Activated T-cell treated with anti-CD3 and anti-CD28 coated beads, Interleukin-2, amount 50 U/mL, for 24 hours (primary cell): ENCODE results near the gene ACTR8.

Experiments used
- DNase-seq: peaks from one replicate; pipeline ENCODE4 v3.0.0-alpha.2; 2020
- H3K27ac Mint-ChIP-seq: 2 replicates; pipeline ENCODE4 v1.8.0; 2020; ENCODE audit warnings: mild to moderate bottlenecking, mixed read lengths
- H3K27me3 Mint-ChIP-seq: 2 replicates; pipeline ENCODE4 v1.8.0; 2020; ENCODE audit warnings: mixed read lengths
- H3K36me3 Mint-ChIP-seq: 2 replicates; pipeline ENCODE4 v1.8.0; 2020; ENCODE audit warnings: low read depth, mixed read lengths
- H3K4me1 Mint-ChIP-seq: 2 replicates; pipeline ENCODE4 v1.8.0; 2020; ENCODE audit warnings: low read depth, mixed read lengths
- H3K4me3 Mint-ChIP-seq: 2 replicates; pipeline ENCODE4 v1.8.0; 2020; ENCODE audit warnings: mild to moderate bottlenecking, moderate library complexity, mixed read lengths
- H3K9me3 Mint-ChIP-seq: 2 replicates; pipeline ENCODE4 v1.8.0; 2020; ENCODE audit warnings: mixed read lengths

The ACTR8 gene

DNA sequence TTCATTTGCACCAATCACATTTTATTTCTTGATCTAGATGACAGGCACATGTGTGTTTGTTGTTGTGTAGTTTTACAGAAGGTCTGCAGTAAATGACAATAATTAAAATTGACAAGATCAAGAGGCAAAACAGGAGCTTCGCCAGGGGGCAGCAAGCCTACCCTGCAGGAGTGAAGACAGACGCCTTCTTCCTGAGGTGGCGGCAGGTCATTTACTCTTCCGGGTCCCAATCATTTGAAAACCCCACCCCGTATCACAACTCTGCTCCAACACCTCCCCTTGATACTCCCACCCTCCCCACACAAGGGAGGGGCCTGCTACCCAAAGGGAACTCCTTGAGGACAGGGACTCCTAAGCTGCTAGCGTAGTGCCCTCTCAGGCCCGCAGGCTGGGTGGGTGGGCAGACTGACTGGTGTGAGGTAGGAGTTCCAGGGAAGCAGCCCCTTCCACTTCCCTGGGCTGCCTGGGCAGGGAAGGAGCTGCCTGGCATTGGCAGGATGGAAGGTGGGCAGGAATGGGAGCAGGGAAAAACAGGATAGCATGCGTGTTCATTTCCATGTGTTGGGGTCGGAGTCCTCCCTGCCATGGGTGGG lies 48.8 kb downstream of the ACTR8 start:
- Mint-ChIP-seq H3K27me3 (peaks cover 2% of the 10 kb centered on the region), H3K9me3 (no peaks in the 10 kb centered on the region), H3K4me1 (no peaks in the 10 kb centered on the region), H3K36me3 (no peaks in the 10 kb centered on the region), H3K27ac (no peak overlapping the region), H3K4me3 (no peak overlapping the region)
- no peak for DNase-seq

DNA sequence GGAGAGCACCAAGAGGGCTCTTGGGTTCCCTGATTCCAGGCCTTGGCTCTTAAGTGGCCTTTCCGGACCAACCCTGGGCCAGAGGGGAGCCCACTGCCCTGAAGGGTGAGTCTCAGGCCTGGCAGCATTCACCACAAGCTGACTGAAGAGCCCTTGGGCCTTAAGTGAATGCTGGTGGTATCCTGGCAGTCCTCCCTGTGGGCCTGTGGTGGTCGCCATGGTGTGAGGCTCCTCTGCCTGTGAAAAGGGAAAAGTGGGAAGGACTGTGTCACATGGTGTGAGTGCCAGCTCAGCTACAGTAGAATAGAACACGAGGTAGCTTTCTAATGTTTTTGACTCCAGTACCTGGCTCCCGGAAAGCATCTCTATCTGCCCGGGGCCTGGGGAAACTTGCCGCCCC lies 51.0 kb downstream of the ACTR8 start:
- H3K36me3 Mint-ChIP-seq: no peaks in the 10 kb centered on the region
- H3K27me3 Mint-ChIP-seq: no peaks in the 10 kb centered on the region
- no peak overlapping the region for H3K27ac Mint-ChIP-seq
- no peak for DNase-seq
- no peak overlapping the region for H3K4me3 Mint-ChIP-seq
- no peaks in the 10 kb centered on the region for H3K9me3 Mint-ChIP-seq
- H3K4me1 Mint-ChIP-seq: no peaks in the 10 kb centered on the region

DNA sequence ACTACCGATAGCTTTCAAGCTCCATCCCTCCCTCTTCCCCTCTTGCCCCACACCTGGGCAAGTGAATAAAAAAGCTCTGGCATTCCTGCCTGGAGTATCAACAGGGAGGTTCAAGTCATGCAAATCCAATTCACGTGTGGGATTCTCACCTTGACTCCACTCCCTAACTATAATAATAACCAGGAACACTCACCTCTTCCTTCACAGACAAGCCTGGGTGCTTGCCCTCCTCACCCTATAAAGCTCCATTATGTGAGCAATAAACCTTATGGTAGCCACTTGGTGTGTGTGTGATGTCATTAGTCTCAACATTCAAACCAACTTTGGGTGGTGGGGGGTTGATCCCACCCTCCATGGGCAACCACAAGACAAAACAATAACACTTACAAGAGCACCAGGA lies 52.3 kb downstream of the ACTR8 start:
- H3K9me3 Mint-ChIP-seq: no peaks in the 10 kb centered on the region
- H3K27ac Mint-ChIP-seq: no peak overlapping the region
- H3K27me3 Mint-ChIP-seq: no peaks in the 10 kb centered on the region
- DNase-seq: no peak
- no peak overlapping the region for H3K4me3 Mint-ChIP-seq
- H3K4me1 Mint-ChIP-seq: no peaks in the 10 kb centered on the region
- no peaks in the 10 kb centered on the region for H3K36me3 Mint-ChIP-seq

DNA sequence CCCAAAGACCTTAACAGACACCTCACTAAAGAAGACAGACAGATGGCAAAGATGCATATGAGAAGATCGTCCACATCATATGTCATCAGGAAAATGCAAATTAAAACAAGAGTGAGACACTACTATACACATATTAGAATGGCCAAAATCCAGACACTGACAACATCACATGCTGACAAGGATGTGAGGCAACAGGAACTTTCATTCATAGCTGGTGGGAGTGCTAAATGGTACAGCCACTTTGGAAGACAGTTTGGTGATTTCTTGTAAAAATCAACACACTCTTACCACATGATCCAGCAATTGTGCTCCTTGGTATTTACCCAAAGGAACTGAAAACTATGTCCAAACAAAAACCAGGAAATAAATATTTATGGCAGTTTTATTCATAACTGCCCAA lies 53.4 kb downstream of the ACTR8 start:
- no peak overlapping the region for H3K27ac Mint-ChIP-seq
- H3K4me1 Mint-ChIP-seq: no peaks in the 10 kb centered on the region
- H3K27me3 Mint-ChIP-seq: no peaks in the 10 kb centered on the region
- DNase-seq: no peak
- H3K4me3 Mint-ChIP-seq: no peak overlapping the region
- H3K36me3 Mint-ChIP-seq: no peaks in the 10 kb centered on the region
- no peaks in the 10 kb centered on the region for H3K9me3 Mint-ChIP-seq

DNA sequence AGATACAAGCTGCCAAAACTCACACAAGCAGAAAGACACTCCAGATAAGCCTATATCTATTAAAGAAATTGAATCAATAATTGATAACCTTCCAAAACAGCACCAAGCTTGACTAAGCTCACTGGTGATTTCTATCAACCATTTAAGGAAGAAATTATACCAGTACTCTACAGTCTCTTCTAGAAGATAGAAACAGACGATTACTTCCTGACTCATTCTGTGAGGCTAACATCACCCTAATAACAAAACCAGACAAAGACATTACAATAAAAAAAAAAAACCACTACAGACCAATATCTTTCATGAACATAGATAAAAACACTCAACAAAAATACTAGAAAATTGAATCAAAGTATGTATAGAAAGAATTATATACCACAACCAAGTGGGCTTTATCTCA lies 55.9 kb downstream of the ACTR8 start:
- H3K4me1 Mint-ChIP-seq: no peaks in the 10 kb centered on the region
- no peaks in the 10 kb centered on the region for H3K36me3 Mint-ChIP-seq
- H3K27me3 Mint-ChIP-seq: no peaks in the 10 kb centered on the region
- DNase-seq: no peak
- H3K27ac Mint-ChIP-seq: no peak overlapping the region
- no peak overlapping the region for H3K4me3 Mint-ChIP-seq
- no peaks in the 10 kb centered on the region for H3K9me3 Mint-ChIP-seq

DNA sequence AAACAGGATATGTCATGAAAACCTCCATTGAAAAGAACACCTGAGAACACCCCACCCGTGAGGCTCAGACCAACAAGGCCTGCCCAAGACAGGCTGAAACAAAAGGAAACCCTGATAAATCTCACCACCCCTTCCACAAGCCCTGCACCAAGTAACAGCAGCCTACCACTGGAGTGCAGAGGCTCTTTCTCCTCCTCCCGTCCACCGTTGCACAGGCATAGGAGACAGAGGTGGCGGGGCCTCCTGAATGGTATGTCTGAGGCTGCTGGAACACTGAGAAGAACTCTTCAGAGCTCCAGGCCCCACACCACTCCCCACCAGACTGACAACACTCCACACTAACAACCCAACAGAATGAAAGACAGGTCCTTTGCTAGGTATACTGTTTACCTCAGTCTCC lies 57.2 kb downstream of the ACTR8 start:
- H3K9me3 Mint-ChIP-seq: no peaks in the 10 kb centered on the region
- H3K27ac Mint-ChIP-seq: no peak overlapping the region
- H3K4me3 Mint-ChIP-seq: no peak overlapping the region
- no peak for DNase-seq
- H3K36me3 Mint-ChIP-seq: no peaks in the 10 kb centered on the region
- no peaks in the 10 kb centered on the region for H3K4me1 Mint-ChIP-seq
- H3K27me3 Mint-ChIP-seq: peaks cover under 1% of the 10 kb centered on the region

DNA sequence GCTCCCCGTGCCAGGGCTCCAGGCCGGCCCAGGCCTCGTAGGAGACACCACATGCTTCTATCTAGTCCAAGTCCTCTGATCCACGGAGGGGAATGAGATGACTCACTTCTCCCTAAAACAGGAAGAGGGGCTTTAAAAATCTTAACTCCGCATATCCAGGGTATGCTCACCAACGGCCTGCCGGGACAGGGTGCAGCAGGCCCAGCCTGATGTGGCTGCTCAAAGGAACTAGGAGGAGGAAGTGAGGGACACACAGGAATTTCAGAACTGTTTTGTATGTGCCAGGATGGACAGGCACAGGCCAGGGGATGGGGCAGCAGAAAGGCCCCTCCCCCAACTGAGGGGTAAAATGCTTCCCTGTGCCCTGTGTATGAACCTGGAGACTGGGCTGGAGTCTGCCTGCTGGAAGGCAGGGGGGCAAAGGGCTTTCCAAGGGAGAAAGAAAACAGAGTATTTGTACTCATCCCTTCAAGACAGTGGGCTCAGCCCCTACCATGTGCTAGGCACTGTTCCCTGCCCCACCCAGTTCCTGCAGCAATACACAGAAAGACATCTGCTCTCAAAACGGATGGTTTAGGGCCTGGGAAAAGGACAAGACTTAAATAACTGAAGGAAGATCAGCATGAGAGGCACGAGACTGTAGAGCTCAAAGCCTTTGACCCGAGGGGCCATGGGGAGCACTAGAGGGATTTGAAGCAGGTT lies 57.8 kb downstream of the ACTR8 start:
- H3K27ac Mint-ChIP-seq: no peak overlapping the region
- peaks cover 3% of the 10 kb centered on the region for H3K27me3 Mint-ChIP-seq
- no peak for DNase-seq
- no peaks in the 10 kb centered on the region for H3K4me1 Mint-ChIP-seq
- no peaks in the 10 kb centered on the region for H3K36me3 Mint-ChIP-seq
- no peaks in the 10 kb centered on the region for H3K9me3 Mint-ChIP-seq
- H3K4me3 Mint-ChIP-seq: no peak overlapping the region

DNA sequence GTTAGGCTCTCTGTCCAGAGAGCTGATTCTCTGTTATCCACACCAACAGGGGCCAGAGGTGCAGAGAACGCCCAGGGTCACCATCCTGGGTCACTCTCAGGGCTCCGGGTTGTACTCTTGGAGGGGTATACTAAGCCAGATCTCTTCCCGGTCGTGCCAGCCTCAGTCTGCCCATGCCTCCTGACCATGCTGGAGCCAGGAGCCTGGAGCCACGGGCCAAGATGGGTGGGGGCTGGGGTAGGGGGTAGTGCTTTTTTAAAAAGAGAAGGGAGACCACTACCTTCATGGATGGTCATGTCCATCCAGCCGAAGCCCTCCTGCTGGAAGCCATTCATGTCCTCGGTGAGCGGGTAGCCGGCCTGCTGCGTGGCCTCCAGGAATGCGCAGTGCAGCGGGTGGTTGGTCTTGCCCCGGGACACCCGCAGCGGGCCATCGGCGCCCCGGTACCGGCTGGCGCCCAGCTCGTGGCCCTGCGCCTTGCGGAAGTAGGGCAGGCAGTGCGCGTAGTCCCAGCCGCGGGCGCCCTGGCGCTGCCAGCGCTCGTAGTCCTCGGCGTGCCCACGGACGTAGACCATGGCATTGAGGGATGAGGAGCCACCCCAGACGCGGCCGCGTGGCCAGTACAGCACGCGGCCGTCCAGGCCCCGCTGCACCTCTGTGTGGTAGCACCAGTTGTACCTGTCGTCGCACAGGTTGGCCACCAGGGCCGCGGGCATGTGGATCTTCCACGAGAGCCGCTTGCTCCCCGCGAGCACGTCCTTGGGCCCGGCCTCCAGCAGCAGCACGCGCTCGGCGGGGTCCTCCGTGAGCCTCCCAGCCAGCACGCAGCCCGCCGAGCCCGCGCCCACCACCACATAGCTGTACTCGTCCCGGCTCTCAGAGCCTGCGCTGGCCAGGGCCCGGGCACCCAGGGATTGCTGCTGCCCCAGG lies 58.7 kb downstream of the ACTR8 start:
- H3K4me3 Mint-ChIP-seq: no peak overlapping the region
- DNase-seq: no peak
- no peaks in the 10 kb centered on the region for H3K36me3 Mint-ChIP-seq
- H3K27me3 Mint-ChIP-seq: peaks cover 11% of the 10 kb centered on the region
- no peaks in the 10 kb centered on the region for H3K4me1 Mint-ChIP-seq
- H3K27ac Mint-ChIP-seq: no peak overlapping the region
- no peaks in the 10 kb centered on the region for H3K9me3 Mint-ChIP-seq

DNA sequence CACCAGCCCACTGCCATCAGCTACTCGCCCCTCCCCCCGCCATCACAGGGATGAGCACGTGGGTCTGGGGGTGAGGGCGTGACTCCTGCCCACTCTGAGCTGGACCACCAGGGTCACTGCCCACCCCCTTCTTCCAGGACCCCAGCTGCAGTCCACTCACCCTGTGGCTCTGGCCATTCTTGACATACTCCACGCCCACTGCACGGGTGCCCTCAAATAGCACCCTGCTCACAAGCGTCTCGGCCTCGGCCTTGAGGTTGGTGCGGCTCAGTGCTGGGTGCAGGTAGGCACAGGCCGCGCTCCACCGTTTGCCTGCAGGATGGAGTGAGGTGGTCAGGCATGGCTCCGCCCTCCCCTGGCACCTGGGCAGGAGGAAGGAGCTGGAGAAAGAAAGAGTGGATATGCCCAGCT lies 59.6 kb downstream of the ACTR8 start:
- peaks cover 19% of the 10 kb centered on the region for H3K27me3 Mint-ChIP-seq
- no peak overlapping the region for H3K4me3 Mint-ChIP-seq
- no peaks in the 10 kb centered on the region for H3K36me3 Mint-ChIP-seq
- DNase-seq: no peak
- H3K4me1 Mint-ChIP-seq: peaks cover 2% of the 10 kb centered on the region
- H3K27ac Mint-ChIP-seq: no peak overlapping the region
- H3K9me3 Mint-ChIP-seq: no peaks in the 10 kb centered on the region

DNA sequence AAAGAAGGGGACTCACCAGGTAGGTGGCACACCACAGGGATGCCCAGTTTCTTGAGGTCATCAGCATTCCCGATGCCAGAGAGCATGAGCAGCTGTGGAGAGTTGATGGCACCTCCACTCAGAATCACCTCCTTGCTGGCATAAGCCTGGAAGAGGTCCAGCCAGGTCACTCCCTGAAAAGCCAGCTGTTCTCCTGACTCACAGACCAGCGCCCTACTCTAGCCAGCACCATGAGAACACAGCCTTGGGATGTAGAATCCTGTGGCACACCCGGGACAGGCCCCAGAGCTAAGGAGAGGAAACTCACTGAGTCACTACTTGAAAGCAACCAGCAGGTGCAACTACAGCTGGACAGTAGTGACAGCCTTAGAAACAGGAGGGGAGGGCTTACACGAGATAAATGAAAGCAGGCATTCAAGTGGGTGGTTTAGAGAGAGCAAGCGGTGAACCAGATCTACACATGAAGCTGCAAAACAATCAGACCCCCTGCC lies 60.3 kb downstream of the ACTR8 start:
- H3K36me3 Mint-ChIP-seq: no peaks in the 10 kb centered on the region
- DNase-seq: no peak
- peaks cover 22% of the 10 kb centered on the region for H3K27me3 Mint-ChIP-seq
- H3K27ac Mint-ChIP-seq: no peak overlapping the region
- peaks cover 2% of the 10 kb centered on the region for H3K4me1 Mint-ChIP-seq
- no peaks in the 10 kb centered on the region for H3K9me3 Mint-ChIP-seq
- no peak overlapping the region for H3K4me3 Mint-ChIP-seq

DNA sequence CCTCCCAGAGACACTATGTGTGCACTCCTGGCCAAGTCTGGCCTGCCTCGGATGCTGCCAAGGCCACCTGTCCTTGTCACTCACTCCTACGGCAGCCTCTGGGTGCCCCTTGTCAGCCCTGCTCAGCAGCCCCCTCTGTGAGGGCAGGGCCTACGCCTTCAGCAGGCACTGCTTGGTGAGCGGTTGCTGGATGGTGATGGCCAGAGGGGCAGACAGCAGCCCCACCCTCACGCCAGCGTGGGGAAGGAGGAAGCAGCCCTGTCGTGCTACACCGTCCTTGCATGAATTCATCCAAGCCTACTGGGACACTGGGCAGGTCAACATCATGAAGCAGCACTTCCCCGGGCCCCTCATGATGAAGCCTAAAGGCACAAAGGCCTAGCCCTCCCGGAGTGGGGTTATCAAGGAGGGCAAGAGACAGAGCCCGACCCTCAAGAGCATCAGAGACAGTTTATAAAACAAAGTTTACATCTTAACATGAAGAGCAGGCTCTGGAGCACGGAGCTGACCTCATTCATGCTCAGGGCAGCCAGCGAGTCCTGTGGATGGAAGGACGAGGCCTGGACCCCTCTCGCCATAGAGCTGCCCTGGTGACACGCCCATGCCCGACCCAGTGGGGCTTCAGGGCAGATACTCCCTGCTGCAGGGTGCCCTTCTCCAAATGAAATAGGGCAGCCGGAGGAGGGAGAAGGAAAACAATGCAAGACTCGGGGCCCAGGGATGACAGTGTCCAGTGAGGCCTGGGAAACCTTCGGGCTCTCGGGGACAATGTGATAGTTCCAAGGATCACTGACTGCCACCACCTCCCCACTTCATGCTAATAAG lies 61.0 kb downstream of the ACTR8 start:
- no peak for DNase-seq
- Mint-ChIP-seq H3K4me3 (no peak overlapping the region), H3K9me3 (no peaks in the 10 kb centered on the region), H3K36me3 (no peaks in the 10 kb centered on the region), H3K27me3 (peaks cover 22% of the 10 kb centered on the region), H3K4me1 (peaks cover 2% of the 10 kb centered on the region), H3K27ac (no peak overlapping the region)

DNA sequence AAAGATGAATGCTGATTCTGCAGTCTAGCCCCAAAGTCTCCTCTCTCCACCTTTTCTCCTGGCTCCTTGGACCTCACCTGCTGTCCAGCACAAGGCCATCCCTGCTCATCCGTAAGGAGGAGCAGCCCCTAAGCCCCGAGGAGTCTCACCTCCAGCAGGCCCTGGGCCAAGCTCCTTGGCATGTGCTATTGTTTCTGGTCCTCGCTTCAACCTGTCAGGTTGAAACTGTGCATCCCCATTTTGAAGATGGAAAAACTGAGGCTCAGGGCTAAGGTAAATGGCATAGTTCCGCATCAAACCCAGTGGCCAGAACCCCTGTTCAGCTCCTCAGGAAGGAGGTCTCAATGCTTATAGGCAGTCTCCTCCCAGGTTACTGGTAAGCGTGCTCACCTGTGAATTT lies 61.9 kb downstream of the ACTR8 start:
- DNase-seq: no peak
- H3K36me3 Mint-ChIP-seq: no peaks in the 10 kb centered on the region
- peaks cover 22% of the 10 kb centered on the region for H3K27me3 Mint-ChIP-seq
- H3K27ac Mint-ChIP-seq: no peak overlapping the region
- H3K9me3 Mint-ChIP-seq: no peaks in the 10 kb centered on the region
- H3K4me1 Mint-ChIP-seq: peaks cover 2% of the 10 kb centered on the region
- no peak overlapping the region for H3K4me3 Mint-ChIP-seq

DNA sequence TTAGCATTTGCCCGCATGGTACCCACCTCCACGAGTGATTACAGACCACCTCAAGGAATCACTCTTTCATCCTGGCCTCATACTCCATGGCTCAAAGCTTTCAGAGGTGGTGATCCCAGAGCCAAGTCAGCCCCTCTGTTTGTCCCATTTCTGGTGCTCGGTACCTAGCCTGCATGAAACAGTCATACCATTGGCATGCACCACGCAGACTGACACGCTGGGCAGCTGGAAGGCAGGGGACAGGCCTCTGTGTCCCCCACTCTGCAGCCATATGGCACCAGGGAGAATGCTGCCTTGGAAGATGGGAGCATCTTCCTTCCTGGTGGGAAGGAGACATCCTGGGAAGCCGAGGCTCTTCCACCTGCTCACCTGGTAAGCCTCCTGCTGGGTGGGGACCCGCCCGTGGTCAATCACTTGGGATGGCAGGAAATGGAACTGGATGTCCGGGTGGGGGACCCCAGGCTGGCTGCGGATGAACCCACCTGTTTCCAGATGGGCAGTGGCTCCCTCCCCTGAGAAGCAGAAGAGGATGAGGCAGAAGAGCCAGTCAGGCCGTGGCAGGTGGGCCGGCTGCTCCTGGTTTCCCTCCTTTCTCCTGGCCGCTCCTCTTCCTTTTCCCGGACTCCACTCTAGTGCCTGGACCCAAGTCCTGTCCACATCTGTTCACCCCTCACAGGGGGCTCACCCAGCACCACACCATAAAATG lies 62.6 kb downstream of the ACTR8 start:
- Mint-ChIP-seq H3K27me3 (peaks cover 22% of the 10 kb centered on the region), H3K4me3 (no peak overlapping the region), H3K9me3 (no peaks in the 10 kb centered on the region), H3K4me1 (peaks cover 2% of the 10 kb centered on the region), H3K27ac (no peak overlapping the region), H3K36me3 (no peaks in the 10 kb centered on the region)
- no peak for DNase-seq
